Hippocampal formation (tissue), 2 donors: ENCODE data around the gene GLG1.
A peak's percentile ranks its signal among the peaks of the same experiment; 100 is the strongest.
"Not testable (repeated sequence)": the region's sequence is repeated elsewhere in the genome, so short reads cannot be mapped to it uniquely, and the experiment has no call there.

ENCODE experiments used
- DNase-seq, 2 donors: peaks; one replicate each; lab custom pipeline; 2025; lab: John Stamatoyannopoulos, UW

Gene GLG1

DNA sequence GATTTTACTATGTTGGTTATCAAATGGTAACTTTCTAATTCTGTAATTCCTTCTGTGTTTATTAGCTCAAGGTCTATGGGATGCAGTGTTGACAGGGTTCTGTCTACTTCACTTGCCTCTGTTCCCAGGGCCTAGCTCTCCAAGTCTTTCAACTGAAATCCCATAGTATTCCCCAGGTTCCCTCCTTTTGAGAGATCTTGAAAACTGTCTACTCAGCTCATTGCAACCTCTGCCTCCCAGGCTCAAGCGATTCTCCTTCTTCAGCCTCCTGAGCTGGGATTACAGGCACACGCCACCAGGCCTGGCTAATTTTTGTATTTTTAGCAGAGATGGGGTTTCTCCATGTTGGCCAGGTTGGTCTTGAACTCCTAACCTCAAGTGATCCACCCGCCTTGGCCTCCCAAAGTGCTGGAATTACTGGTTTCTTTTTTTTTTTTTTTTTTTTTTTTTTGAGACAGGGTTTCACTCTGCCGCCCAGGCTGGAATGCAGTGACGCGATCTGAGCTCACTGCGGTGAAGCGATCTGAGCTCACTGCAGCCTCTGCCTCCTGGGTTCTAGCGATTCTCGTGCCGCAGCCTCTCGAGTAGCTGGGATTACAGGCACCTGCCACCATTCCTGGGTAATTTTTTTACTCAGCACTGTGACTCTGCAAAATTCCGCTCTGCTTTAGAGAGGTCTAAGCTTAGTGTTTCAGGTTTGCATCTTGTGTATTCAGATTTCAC lies 163.1 kb downstream of the GLG1 start:
- not testable (repeated sequence) for DNase-seq

GRCh38 chr16:74439685-74440084 lies 167.2 kb downstream of the GLG1 start:
- DNase-seq = no peak

GRCh38 chr16:74438492-74438979 lies 168.4 kb downstream of the GLG1 start:
- DNase-seq = no peak

DNA sequence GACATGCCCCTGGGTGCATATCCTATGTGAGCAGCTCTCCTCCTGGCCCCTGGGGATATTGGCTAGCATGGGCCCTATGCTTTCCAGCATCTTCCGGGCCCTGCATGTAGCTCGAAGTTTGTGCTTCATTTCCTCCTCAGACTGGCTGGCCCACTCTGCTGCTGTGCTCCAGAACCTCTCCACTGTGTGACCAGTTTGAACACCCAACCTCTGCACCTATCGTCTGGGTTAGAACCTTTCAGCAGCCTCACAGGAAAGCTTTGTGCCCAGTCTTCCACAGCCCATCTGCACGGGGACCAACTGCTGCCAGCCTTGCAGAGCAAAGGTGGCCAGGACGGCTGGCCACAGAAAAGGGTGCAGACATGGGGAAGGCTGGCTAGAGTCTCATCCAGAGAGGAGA lies 175.4 kb downstream of the GLG1 start:
- no peak for DNase-seq

DNA sequence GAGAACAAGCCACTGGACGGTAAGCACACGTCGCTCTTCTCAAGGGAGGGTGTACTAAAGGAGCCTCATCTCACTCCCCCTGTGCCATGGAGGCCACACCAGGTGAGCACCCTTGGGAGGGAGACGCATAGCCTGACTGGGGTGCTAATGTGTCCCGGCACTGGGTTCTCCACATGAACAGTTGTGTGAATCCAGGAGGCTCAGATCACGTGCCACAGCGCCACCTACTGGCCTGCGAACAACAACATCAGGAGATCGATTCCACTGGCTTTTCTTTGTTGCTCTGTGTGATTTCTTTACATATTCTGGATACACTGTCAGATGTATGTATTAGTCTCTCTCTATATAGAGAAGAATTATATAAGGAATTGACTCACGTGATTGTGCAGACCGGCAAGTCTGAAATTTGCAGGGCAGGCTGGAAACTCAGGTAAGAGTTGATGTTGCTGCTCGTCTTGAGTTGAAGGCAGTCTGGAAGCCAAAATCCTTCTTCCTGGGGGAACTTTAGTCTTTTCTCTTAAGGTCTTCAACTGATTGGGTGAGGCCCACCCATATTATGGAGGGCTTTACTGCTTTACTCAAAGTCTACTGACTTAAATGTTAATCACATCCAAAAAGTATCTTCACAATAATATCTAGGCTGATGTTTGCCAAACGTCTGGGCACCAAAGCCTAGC lies 176.7 kb downstream of the GLG1 start:
- DNase-seq = peak; percentile 16 to 24

- DNase-seq = not testable (repeated sequence)
Observed at GRCh38 chr16:74428493-74428892, 178.4 kb downstream of the GLG1 start.

DNA sequence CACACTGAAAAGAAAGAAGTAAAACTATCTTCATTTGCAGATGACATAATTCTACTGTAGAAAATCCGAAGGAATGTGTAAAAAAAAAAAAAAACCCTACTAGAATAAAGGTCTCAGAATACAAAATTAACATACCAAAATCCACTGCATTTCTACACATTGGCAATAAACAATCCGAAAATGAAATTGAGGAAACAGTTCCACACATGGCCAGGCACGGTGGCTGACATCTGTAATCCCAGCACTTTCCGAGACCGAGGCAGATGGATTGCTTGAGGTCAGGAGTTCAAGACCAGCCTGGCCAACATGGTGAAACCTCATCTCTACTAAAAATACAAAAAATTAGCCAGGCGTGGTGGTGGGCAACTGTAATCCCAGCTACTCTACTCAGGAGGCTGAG lies 181.2 kb downstream of the GLG1 start:
- DNase-seq = not testable (repeated sequence)

DNA sequence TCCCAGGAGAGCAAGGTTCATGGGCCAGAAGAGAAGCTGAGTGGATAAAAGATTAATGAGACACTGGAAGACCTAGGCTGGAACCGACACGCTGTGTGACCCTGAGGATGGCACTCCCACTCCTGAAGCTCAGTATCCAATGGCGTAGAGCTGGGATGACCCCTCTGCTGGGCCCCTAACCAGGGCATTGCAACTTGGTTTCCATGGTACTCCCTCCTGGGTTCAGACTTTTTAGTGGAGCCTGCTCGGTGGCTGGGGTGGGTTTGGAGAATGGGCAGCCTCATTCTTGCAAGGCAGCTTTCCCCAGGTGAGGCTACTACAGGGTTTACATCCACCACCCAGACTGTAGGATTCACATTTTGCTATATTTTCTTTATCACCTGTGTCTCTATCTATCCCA lies 183.2 kb downstream of the GLG1 start:
- not testable (repeated sequence) for DNase-seq

- not testable (repeated sequence) for DNase-seq
Observed at GRCh38 chr16:74422086-74422485, 184.8 kb downstream of the GLG1 start.

DNA sequence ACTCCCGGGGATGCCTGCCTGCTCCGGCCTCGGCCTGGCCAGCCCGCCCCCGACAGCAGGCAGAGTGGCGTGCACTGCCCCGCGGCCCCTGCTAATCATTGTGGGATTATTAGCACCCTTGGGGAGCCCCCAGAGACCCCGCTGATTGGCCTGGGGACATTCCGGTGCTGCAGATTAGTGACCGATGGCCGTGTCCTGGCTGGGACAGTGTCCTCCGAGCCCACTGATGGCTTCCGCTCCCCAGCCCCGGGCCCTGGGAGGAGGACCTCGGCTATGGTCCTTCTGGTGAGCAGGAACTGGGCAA lies 185.5 kb downstream of the GLG1 start:
- DNase-seq = not testable (repeated sequence)

- DNase-seq = not testable (repeated sequence)
Observed at GRCh38 chr16:74420612-74421481, 186.1 kb downstream of the GLG1 start, which contains the start of gene CLEC18B. TSS of gene CLEC18B (minus strand) at chr16:74421478. CDS start at chr16:74421270, 208 bp downstream.

- DNase-seq = not testable (repeated sequence)
Observed at GRCh38 chr16:74419811-74420210, 187.1 kb downstream of the GLG1 start.

- not testable (repeated sequence) for DNase-seq
Observed at GRCh38 chr16:74417897-74418296, 189.0 kb downstream of the GLG1 start.

GRCh38 chr16:74413920-74414319 lies 193.0 kb downstream of the GLG1 start:
- not testable (repeated sequence) for DNase-seq

- DNase-seq = not testable (repeated sequence)
Observed at GRCh38 chr16:74413485-74413884, 193.4 kb downstream of the GLG1 start.

DNA sequence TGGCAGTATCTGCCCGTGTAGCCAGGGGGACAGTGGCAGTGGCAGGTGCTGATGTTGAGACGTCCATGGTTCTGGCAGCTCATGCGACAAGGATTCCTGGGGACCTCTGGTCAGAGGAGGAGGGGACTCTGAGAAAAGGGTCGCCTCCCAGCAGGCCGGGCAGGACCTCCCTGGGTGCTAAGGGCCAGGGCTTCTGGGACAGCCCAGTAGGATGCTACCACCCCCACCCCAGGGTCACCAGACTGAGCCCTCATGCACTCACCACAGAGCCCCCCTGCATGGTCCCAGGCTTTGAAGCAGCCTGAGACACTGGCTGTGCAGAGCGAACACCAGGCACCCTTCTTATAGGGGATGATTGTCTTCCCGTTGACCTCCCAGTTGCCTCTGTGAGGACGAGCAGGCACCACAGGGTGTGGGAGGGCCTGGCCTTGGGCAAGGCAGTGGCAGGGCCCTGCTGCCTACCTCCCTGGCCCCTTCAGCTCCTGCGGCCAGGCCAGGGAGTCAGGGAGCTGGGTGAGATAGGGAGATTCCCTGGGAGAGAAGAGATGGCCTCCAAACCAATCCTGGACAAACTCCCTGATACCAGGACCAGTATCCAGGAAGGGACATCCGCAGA lies 194.0 kb downstream of the GLG1 start:
- DNase-seq = not testable (repeated sequence)

DNA sequence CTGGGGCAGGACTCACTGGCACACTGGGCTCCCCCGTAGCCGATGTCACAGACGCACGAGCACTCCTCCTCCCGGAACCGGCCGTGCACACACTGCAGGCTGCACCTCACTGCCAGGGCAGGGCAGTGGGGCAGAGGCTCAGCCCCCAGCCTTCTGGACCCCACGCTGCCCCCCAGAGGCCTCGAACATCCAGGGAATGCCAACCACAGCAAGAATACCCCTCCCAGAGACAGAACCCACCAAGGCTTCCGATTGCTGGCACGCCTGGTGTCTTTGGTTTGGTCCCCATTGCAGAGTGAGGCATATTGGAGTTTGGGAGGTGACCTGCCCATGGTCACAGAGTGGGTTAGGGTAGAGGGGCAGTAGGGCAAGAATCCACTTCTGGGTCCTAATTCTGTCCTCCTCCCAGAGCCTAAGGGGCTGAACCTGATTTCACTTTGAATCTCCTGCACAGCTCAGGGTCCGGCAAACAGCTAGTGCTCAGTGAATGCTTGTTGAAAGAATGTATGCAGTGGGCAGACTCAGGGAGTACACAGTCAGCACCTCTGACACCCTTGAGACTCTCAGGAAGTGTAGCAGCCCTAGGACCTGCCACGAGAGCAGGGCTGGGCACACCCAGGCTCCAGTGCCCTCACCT lies 194.7 kb downstream of the GLG1 start:
- not testable (repeated sequence) for DNase-seq

DNA sequence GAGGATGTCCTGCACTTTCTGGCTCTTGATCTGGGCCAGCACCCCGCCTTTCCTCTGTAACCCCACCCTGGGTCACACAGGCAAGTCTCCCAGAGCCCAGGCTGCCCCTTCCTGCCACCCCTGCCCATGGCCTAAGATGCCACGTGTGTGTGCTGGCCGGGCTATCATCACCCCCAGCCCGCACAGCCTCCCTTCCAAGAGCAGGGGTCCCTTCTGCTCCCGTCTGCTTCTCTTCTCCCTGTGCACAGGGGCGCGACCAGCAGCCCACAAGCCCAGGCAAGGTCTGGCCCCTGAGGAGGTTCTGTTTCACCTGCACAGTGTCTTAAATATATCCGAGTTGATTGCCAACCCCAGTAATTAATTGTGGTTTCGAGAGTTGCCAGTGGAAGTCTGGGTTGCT lies 195.9 kb downstream of the GLG1 start:
- not testable (repeated sequence) for DNase-seq

GRCh38 chr16:74410057-74410957 lies 196.6 kb downstream of the GLG1 start:
- DNase-seq = not testable (repeated sequence)
